Activated CD8-positive, alpha-beta T cell treated with anti-CD3 and anti-CD28 coated beads for 36 hours (primary cell): ENCODE measurements around the gene GALNT2. TPM values are rescaled to one million over a fixed set of nuclear protein-coding genes. Genes with fewer than 3 reads are reported as not detected.

ENCODE experiments used
- ATAC-seq: fragments of 200-7000 bp; cut with Tn5 transposase; one replicate; pipeline ENCODE4 v1.10.0; 2021; ENCODE audit warnings: mild to moderate bottlenecking, moderate library complexity
- CTCF ChIA-PET: fragments of 350-600 bp; sonication (Branson Sonifier 250); formaldehyde crosslinking; loops from one replicate; lab custom pipeline; 2021; ENCODE audit warnings: antibody characterized with exemption; lab: Charles Lee
- POLR2A ChIA-PET: fragments of 350-600 bp; sonication (Branson Sonifier 250); formaldehyde crosslinking; loops from one replicate; lab custom pipeline; 2021; ENCODE audit warnings: antibody characterized with exemption; lab: Charles Lee
- DNase-seq: peaks from one replicate; pipeline ENCODE4 v3.0.0-alpha.2; 2020
- H3K27ac Mint-ChIP-seq: one replicate; pipeline ENCODE4 v1.8.0; 2021; ENCODE audit warnings: mild to moderate bottlenecking, mixed read lengths
- H3K27me3 Mint-ChIP-seq: one replicate; pipeline ENCODE4 v1.8.0; 2021; ENCODE audit warnings: mixed read lengths
- H3K36me3 Mint-ChIP-seq: one replicate; pipeline ENCODE4 v1.8.0; 2021; ENCODE audit warnings: low read depth, mixed read lengths
- H3K4me1 Mint-ChIP-seq: one replicate; pipeline ENCODE4 v1.8.0; 2021; ENCODE audit warnings: low read depth, mixed read lengths
- H3K4me3 Mint-ChIP-seq: one replicate; pipeline ENCODE4 v1.8.0; 2021; ENCODE audit warnings: mild to moderate bottlenecking, moderate library complexity, mixed read lengths
- H3K9me3 Mint-ChIP-seq: one replicate; pipeline ENCODE4 v1.8.0; 2021; ENCODE audit warnings: mixed read lengths
- CTCF ChIP-seq: fragments of 200-600 bp; IDR thresholded peaks from one replicate; pipeline ENCODE4 v1.8.0; 2022; ENCODE audit warnings: antibody characterized with exemption, mild to moderate bottlenecking
- intact Hi-C: fragments of 100-400 bp; cut with micrococcal nuclease; formaldehyde crosslinking; loops from one replicate; pipeline ENCODE4 v1.10.0; 2022
- total RNA-seq, 2 experiments: library from RNA; stranded (reverse); gene quantifications; one replicate each; pipeline ENCODE4 v1.2.3, GENCODE V29; 2021

Gene GALNT2
- total RNA-seq, 2 experiments from 2014 or later: 40.1 to 42.3 TPM

GRCh38 chr1:230280054-230280795 lies 213.2 kb downstream of the GALNT2 start:
- intact Hi-C loops: no loop called here
- H3K9me3 Mint-ChIP-seq: no peaks in the 10 kb centered on the region
- ChIA-PET POLR2A (interaction anchor here (1.0 kb wide), 1 partner anchor 9 kb away, joined by 3 read pairs; no protein-coding TSS in a partner anchor), CTCF (interaction anchor here (0.6 to 1.1 kb wide), 2 partner anchors 10 to 61 kb away, joined by 3 to 5 read pairs; no protein-coding TSS in a partner anchor)
- H3K36me3 Mint-ChIP-seq: peaks cover 34% of the 10 kb centered on the region
- H3K27me3 Mint-ChIP-seq: no peaks in the 10 kb centered on the region
- peak; percentile 33 for DNase-seq
- peak overlapping the region; percentile 67 for H3K27ac Mint-ChIP-seq
- no peak for TF ChIP-seq CTCF
- no peak overlapping the region for H3K4me3 Mint-ChIP-seq
- peaks cover 46% of the 10 kb centered on the region for H3K4me1 Mint-ChIP-seq
- no peak for ATAC-seq

GRCh38 chr1:230280906-230281413 lies 213.9 kb downstream of the GALNT2 start:
- TF ChIP-seq CTCF: no peak
- Mint-ChIP-seq H3K27me3 (no peaks in the 10 kb centered on the region), H3K4me1 (peaks cover 46% of the 10 kb centered on the region), H3K36me3 (peaks cover 34% of the 10 kb centered on the region), H3K27ac (peak overlapping the region; percentile 73), H3K9me3 (no peaks in the 10 kb centered on the region), H3K4me3 (no peak overlapping the region)
- ChIA-PET CTCF (interaction anchor here (0.6 kb wide), 1 partner anchor 61 kb away, joined by 3 read pairs; no protein-coding TSS in a partner anchor), POLR2A (no interaction called here)
- ATAC-seq (no peak), DNase-seq (no peak)
- intact Hi-C loops: no loop called here

GRCh38 chr1:230281556-230281955 lies 214.5 kb downstream of the GALNT2 start:
- Mint-ChIP-seq H3K36me3 (peaks cover 30% of the 10 kb centered on the region), H3K4me3 (no peak overlapping the region), H3K4me1 (peaks cover 44% of the 10 kb centered on the region), H3K27ac (peak overlapping the region; percentile 80), H3K9me3 (no peaks in the 10 kb centered on the region), H3K27me3 (no peaks in the 10 kb centered on the region)
- POLR2A ChIA-PET: interaction anchor here (1.4 kb wide), 1 partner anchor 10 kb away, joined by 4 read pairs; no protein-coding TSS in a partner anchor
- TF ChIP-seq CTCF: no peak
- intact Hi-C loops: no loop called here
- no peak for DNase-seq
- CTCF ChIA-PET: no interaction called here
- no peak for ATAC-seq

- no peak overlapping the region for H3K4me3 Mint-ChIP-seq
- peak; percentile 48 for ATAC-seq
- POLR2A ChIA-PET: interaction anchor here (1.4 kb wide), 1 partner anchor 10 kb away, joined by 4 read pairs; no protein-coding TSS in a partner anchor
These were observed 215.1 kb downstream of the GALNT2 start for GRCh38 chr1:230282157-230282556.

More at GRCh38 chr1:230282157-230282556, 215.1 kb downstream of the GALNT2 start:
- no peak for TF ChIP-seq CTCF
- intact Hi-C loops: no loop called here
- peak; percentile 29 for DNase-seq
- no peaks in the 10 kb centered on the region for H3K9me3 Mint-ChIP-seq
- H3K27me3 Mint-ChIP-seq: no peaks in the 10 kb centered on the region
- H3K27ac Mint-ChIP-seq: peak overlapping the region; percentile 80
- CTCF ChIA-PET: no interaction called here
- H3K4me1 Mint-ChIP-seq: peaks cover 38% of the 10 kb centered on the region
- peaks cover 25% of the 10 kb centered on the region for H3K36me3 Mint-ChIP-seq
